Esophagus muscularis mucosa (tissue), 4 donors: ENCODE measurements around the gene TLX1. TPM values are rescaled to one million over a fixed set of nuclear protein-coding genes. Genes with fewer than 3 reads are reported as not detected.

Experiments used
- DNase-seq: peaks from one replicate; pipeline ENCODE4 v3.0.0-alpha.2; 2017; ENCODE audit errors: extremely low spot score
- H3K27ac ChIP-seq, 4 donors: fragments of 200-600 bp; sonication (generic); replicated peaks in 1 of 4; 1 replicate in 3 of 4; 2 replicates in 1 of 4; pipeline ENCODE4 v1.5.1; 2016 to 2019; ENCODE audit warnings: mild to moderate bottlenecking in 1 of 4
- H3K27me3 ChIP-seq, 4 donors: fragments of 200-600 bp; sonication (generic); one replicate each; pipeline versions ENCODE4 v1.5.1 to v1.6.0; 2016 to 2019
- H3K36me3 ChIP-seq, 4 donors: fragments of 200-600 bp; sonication (generic); one replicate each; pipeline ENCODE4 v1.5.1; 2016 to 2019
- H3K4me1 ChIP-seq, 4 donors: fragments of 200-600 bp; sonication (generic); one replicate each; pipeline ENCODE4 v1.5.1; 2016 to 2019
- H3K4me3 ChIP-seq, 4 donors: fragments of 200-600 bp; sonication (generic); 1 replicate in 2 of 4; 2 replicates in 2 of 4; pipeline ENCODE4 v1.5.1; 2016 to 2019; ENCODE audit warnings: mild to moderate bottlenecking in 4 of 4, moderate library complexity in 1 of 4
- H3K9me3 ChIP-seq, 4 donors: fragments of 200-600 bp; sonication (generic); 1 replicate in 3 of 4; 2 replicates in 1 of 4; pipeline ENCODE4 v1.5.1; 2016 to 2019
- CTCF ChIP-seq, 3 experiments: fragments of 200-600 bp in 2 of 3; fragments of 450-650 bp in 1 of 3; sonication (generic) in 2 of 3; IDR thresholded peaks; one replicate each; pipeline ENCODE4 v1.5.1; 2017 to 2019; ENCODE audit warnings: antibody characterized with exemption in 3 of 3, mild to moderate bottlenecking in 2 of 3, moderate library complexity in 1 of 3
- EP300 ChIP-seq: sonication (generic); formaldehyde crosslinking; IDR thresholded peaks from one replicate; pipeline ENCODE4 v1.6.1; 2017; ENCODE audit warnings: antibody characterized with exemption
- POLR2A ChIP-seq: fragments of 450-650 bp; IDR thresholded peaks from one replicate; pipeline ENCODE4 v1.6.1; 2017; ENCODE audit warnings: antibody characterized with exemption, moderate library complexity, mild to moderate bottlenecking, low read depth
- POLR2AphosphoS5 ChIP-seq, 2 donors: sonication (generic); formaldehyde crosslinking; IDR thresholded peaks; one replicate each; pipeline ENCODE4 v1.6.1; 2017; ENCODE audit warnings: antibody characterized with exemption in 2 of 2
- WGBS: methylation state at CpG from one replicate; pipeline ENCODE4 v1.1.5; 2018; 5-methylcytosine and 5-hydroxymethylcytosine counted together
- intact Hi-C: fragments of 100-400 bp; cut with DNase I; formaldehyde crosslinking; loops from one replicate; pipeline ENCODE4 v1.15.1; 2023
- total RNA-seq, 4 donors: library from RNA; depleted of rRNA; stranded (reverse); fragments of >200 nt; gene quantifications; one replicate each; pipeline versions ENCODE4 v1.1.0 to v1.2.1, GENCODE V29; 2016

The TLX1 gene
- total RNA-seq, 4 donors from 2014 or later: not detected

- Histone ChIP-seq H3K4me3 (no peak overlapping the region), H3K27ac (no peak overlapping the region), H3K27me3 (peaks cover 0 to 38% (median 0%) of the 10 kb centered on the region in 4 donors), H3K9me3 (no peaks in the 10 kb centered on the region), H3K4me1 (no peaks in the 10 kb centered on the region), H3K36me3 (no peaks in the 10 kb centered on the region)
- no peak for TF ChIP-seq CTCF (IDR thresholded peaks at IDR 0.05)
- no peak for TF ChIP-seq POLR2AphosphoS5 (IDR thresholded peaks at IDR 0.05)
- no peak for TF ChIP-seq POLR2A
- TF ChIP-seq EP300: no peak
- intact Hi-C loops: no loop called here
- DNase-seq: no peak
- 76% methylated on average over 2 of the region's 2 CpGs for WGBS
Observed at GRCh38 chr10:101182936-101183335, 51.8 kb downstream of the TLX1 start.

- no peaks in the 10 kb centered on the region for H3K36me3 ChIP-seq
- intact Hi-C loops: no loop called here
- 64% methylated on average over 6 of the region's 6 CpGs for WGBS
- peaks cover 0 to 35% (median 0%) of the 10 kb centered on the region in 4 donors for H3K27me3 ChIP-seq
- H3K27ac ChIP-seq: no peak overlapping the region
- TF ChIP-seq POLR2A: no peak
- TF ChIP-seq CTCF (IDR thresholded peaks at IDR 0.05): no peak
- TF ChIP-seq POLR2AphosphoS5 (IDR thresholded peaks at IDR 0.05): no peak
- no peak for TF ChIP-seq EP300
- no peaks in the 10 kb centered on the region for H3K9me3 ChIP-seq
- no peak overlapping the region for H3K4me3 ChIP-seq
- no peak for DNase-seq
- no peaks in the 10 kb centered on the region for H3K4me1 ChIP-seq
Observed at GRCh38 chr10:101183458-101184183, 52.5 kb downstream of the TLX1 start.

Other genes starting within 250 kb of the TLX1 start
- gene SLF2, start 218.3 kb upstream of the TLX1 start, total RNA-seq: 10 to 100 TPM; 19.1 to 34.1 (median 20.8) TPM
- 1 to 10 TPM in 3 of 4 donors, under 1 TPM in 1; 0.66 to 2.5 (median 1.4) TPM for gene SEMA4G, start 161.8 kb upstream of the TLX1 start, total RNA-seq
- gene MRPL43, start 143.8 kb upstream of the TLX1 start, total RNA-seq: 10 to 100 TPM; 54.4 to 98.8 (median 82.4) TPM
- 10 to 100 TPM in 2 of 4 donors, 1 to 10 TPM in 2; 3.7 to 11.1 (median 9.0) TPM for gene TWNK, start 143.8 kb upstream of the TLX1 start, total RNA-seq
- 100 to 1,000 TPM in 3 of 4 donors, 10 to 100 TPM in 1; 90.5 to 209 (median 162) TPM for gene LZTS2, start 131.5 kb upstream of the TLX1 start, total RNA-seq
- gene PDZD7, start 100.2 kb upstream of the TLX1 start, total RNA-seq: under 1 TPM; under 0.01 to 0.75 (median 0.39) TPM
- gene SFXN3, start 100.1 kb upstream of the TLX1 start, total RNA-seq: 10 to 100 TPM; 40.9 to 95.5 (median 76.1) TPM
- gene KAZALD1, start 69.3 kb upstream of the TLX1 start, total RNA-seq: 1 to 10 TPM; 1.0 to 4.0 (median 2.6) TPM
- not detected for gene LBX1, start 98.2 kb downstream of the TLX1 start, total RNA-seq
- gene BTRC, start 222.9 kb downstream of the TLX1 start, total RNA-seq: 10 to 100 TPM; 10.1 to 20.0 (median 10.4) TPM